ENCODE results near the gene FILIP1L. TPM values are rescaled to one million over a fixed set of nuclear protein-coding genes. Genes with fewer than 3 reads are reported as not detected.
A peak's percentile ranks its signal among the peaks of the same experiment; 100 is the strongest.

FILIP1L gene
- polyA plus RNA-seq, 1 of the 3 experiments (the other 2 are of a cell fraction): 26.8 TPM

DNA sequence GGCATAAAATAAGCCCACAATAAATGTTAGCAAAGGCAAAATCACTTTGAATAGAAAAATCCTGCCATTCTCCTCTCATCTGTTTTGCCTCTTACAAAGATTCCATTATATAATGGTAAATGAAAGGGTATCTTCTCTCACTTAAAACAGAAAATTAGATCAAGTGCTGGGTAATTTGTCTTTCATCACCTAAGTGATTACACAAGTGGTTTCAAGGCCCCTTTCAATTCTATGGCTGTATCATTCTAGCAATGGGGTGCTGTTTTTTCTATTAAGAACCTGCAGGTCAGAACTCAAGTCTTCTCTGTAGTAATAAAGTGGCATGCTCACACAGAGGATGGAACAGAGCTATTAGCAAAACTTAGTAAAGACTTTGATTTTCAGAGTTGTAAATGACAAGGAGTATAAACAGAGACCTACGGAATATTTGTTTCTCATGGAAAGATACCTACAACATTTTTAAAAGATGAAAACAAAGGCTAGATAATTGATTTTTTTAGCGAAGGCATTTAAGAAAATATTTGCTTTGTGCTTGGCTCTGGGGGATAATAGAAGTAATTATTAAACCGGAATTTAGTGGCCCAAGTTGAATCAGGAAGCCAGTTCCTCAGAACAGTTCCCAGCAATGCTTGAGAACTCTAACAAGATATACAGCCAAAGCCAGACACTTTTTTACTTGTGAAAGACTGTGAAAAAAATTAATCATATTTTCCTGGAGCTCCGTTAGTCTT lies 159.2 kb downstream of the FILIP1L start:
- POLR2A ChIA-PET: no interaction called here
- Histone ChIP-seq H3K27ac (ENCODE audit: low read depth in 2 of 2, low read length in 1 of 2) (no peak overlapping the region), H3K36me3 (replicated peaks in 1 of 2; ENCODE audit: control insufficient read depth in 1 of 2, insufficient read depth in 2 of 2, low read length in 1 of 2) (no peaks in the 10 kb centered on the region), H3K79me2 (ENCODE audit: insufficient read depth) (no peaks in the 10 kb centered on the region), H3F3A (replicated peaks; ENCODE audit: insufficient read depth) (peaks cover 15% of the 10 kb centered on the region), H3K4me1 (ENCODE audit: control insufficient read depth in 1 of 2, insufficient read depth in 2 of 2, low read depth in 1 of 2, low read length in 1 of 2) (0 out of 4 replicates have a peak, but pooled peaks cover 0 to 19% of the 10 kb centered on the region in 2 experiments), H3K9ac (no peak overlapping the region), H4K20me1 (ENCODE audit: insufficient read depth) (no peaks in the 10 kb centered on the region), H3K9me3 (no peaks in the 10 kb centered on the region), H3K4me2 (no peak overlapping the region), H3K27me3 (ENCODE audit: insufficient read depth) (no peaks in the 10 kb centered on the region), H3K4me3 (ENCODE audit: low read depth in 2 of 2, low read length in 1 of 2) (no peak overlapping the region), H2AFZ (ENCODE audit: low read depth) (no peak overlapping the region), H3K9me2 (no peaks in the 10 kb centered on the region)
- WGBS (ENCODE audit: low lambda C conversion rate): 78% methylated on average over 4 of the region's 4 CpGs
- no peak for DNase-seq
- no peak for TF ChIP-seq TEAD4 (IDR thresholded peaks at IDR 0.05; ENCODE audit: borderline replicate concordance, insufficient read depth)
- TF ChIP-seq, protein P1, sequence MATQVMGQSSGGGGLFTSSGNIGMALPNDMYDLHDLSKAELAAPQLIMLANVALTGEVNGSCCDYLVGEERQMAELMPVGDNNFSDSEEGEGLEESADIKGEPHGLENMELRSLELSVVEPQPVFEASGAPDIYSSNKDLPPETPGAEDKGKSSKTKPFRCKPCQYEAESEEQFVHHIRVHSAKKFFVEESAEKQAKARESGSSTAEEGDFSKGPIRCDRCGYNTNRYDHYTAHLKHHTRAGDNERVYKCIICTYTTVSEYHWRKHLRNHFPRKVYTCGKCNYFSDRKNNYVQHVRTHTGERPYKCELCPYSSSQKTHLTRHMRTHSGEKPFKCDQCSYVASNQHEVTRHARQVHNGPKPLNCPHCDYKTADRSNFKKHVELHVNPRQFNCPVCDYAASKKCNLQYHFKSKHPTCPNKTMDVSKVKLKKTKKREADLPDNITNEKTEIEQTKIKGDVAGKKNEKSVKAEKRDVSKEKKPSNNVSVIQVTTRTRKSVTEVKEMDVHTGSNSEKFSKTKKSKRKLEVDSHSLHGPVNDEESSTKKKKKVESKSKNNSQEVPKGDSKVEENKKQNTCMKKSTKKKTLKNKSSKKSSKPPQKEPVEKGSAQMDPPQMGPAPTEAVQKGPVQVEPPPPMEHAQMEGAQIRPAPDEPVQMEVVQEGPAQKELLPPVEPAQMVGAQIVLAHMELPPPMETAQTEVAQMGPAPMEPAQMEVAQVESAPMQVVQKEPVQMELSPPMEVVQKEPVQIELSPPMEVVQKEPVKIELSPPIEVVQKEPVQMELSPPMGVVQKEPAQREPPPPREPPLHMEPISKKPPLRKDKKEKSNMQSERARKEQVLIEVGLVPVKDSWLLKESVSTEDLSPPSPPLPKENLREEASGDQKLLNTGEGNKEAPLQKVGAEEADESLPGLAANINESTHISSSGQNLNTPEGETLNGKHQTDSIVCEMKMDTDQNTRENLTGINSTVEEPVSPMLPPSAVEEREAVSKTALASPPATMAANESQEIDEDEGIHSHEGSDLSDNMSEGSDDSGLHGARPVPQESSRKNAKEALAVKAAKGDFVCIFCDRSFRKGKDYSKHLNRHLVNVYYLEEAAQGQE (IDR thresholded peaks at IDR 0.05; ENCODE audit: low read depth, low read length): no peak
- no peak for TF ChIP-seq MXI1 (IDR thresholded peaks at IDR 0.05; ENCODE audit: low read depth, low read length)
- no peak for TF ChIP-seq FOSL2 (IDR thresholded peaks at IDR 0.05; ENCODE audit: borderline replicate concordance, low read depth)
- TF ChIP-seq MAX (IDR thresholded peaks at IDR 0.05; ENCODE audit: low read depth): no peak
- no peak for TF ChIP-seq ELF1 (IDR thresholded peaks at IDR 0.05)
- no peak for TF ChIP-seq GABPA (IDR thresholded peaks at IDR 0.05; ENCODE audit: low read depth)
- no peak for TF ChIP-seq EZH2phosphoT487 (IDR thresholded peaks at IDR 0.05; ENCODE audit: borderline replicate concordance, low read depth)
- no peak for TF ChIP-seq NFIC (IDR thresholded peaks at IDR 0.05; ENCODE audit: borderline replicate concordance)
- CTCF ChIA-PET: interaction anchor here (1.0 kb wide), 1 partner anchor 137 kb away, joined by 3 read pairs; the partner anchor contains the start of gene CMSS1

- Histone ChIP-seq H3K9me2 (no peaks in the 10 kb centered on the region), H3K4me1 (ENCODE audit: control insufficient read depth in 1 of 2, insufficient read depth in 2 of 2, low read depth in 1 of 2, low read length in 1 of 2) (0 out of 4 replicates have a peak, but pooled peaks cover 0 to 19% of the 10 kb centered on the region in 2 experiments), H3K36me3 (replicated peaks in 1 of 2; ENCODE audit: control insufficient read depth in 1 of 2, insufficient read depth in 2 of 2, low read length in 1 of 2) (no peaks in the 10 kb centered on the region), H3K9ac (no peak overlapping the region), H4K20me1 (ENCODE audit: insufficient read depth) (no peaks in the 10 kb centered on the region), H3K9me3 (no peaks in the 10 kb centered on the region), H3F3A (replicated peaks; ENCODE audit: insufficient read depth) (peaks cover 15% of the 10 kb centered on the region), H3K27ac (ENCODE audit: low read depth in 2 of 2, low read length in 1 of 2) (peak overlapping the region in 1 of 2 experiments; percentile 69; a peak in 1 of 4 replicates), H3K79me2 (ENCODE audit: insufficient read depth) (no peaks in the 10 kb centered on the region), H3K27me3 (ENCODE audit: insufficient read depth) (no peaks in the 10 kb centered on the region), H2AFZ (ENCODE audit: low read depth) (no peak overlapping the region), H3K4me2 (0 out of 2 replicates have a peak overlapping the region, but pooled peaks have one; percentile 2), H3K4me3 (ENCODE audit: low read depth in 2 of 2, low read length in 1 of 2) (no peak overlapping the region)
- no peak for TF ChIP-seq MEF2A (IDR thresholded peaks at IDR 0.05; ENCODE audit: borderline replicate concordance, low read depth)
- ChIA-PET POLR2A (no interaction called here), CTCF (no interaction called here)
- no peak for DNase-seq
Measured at GRCh38 chr3:99953596-99953995, 160.7 kb downstream of the FILIP1L start.

Measured in SK-N-SH (cell line).